GM12892 (cell line): ENCODE data around the gene NTN1.
"Not testable (repeated sequence)": the region's sequence is repeated elsewhere in the genome, so short reads cannot be mapped to it uniquely, and the experiment has no call there.

Source experiments
- DNase-seq: peaks from one replicate; pipeline ENCODE4 v3.0.0; 2011; ENCODE audit not compliant: insufficient read length
- FAIRE-seq: peaks from 2 replicates; lab custom pipeline; 2011; peaks lifted over from hg19 to GRCh38; lab: Jason Lieb, UNC
- POLR2A ChIP-seq: IDR thresholded peaks from 2 replicates; pipeline ENCODE4 v1.6.1; 2011; ENCODE audit warnings: low read depth, low read length, control low read depth
- POLR2AphosphoS5 ChIP-seq: IDR thresholded peaks from 2 replicates; pipeline ENCODE4 v1.6.1; 2011; ENCODE audit warnings: low read depth, low read length, control low read depth
- TAF1 ChIP-seq: IDR thresholded peaks from 2 replicates; pipeline ENCODE4 v1.6.1; 2011; ENCODE audit warnings: low read depth, mild to moderate bottlenecking, control low read depth, low read length, borderline replicate concordance

Gene NTN1

DNA sequence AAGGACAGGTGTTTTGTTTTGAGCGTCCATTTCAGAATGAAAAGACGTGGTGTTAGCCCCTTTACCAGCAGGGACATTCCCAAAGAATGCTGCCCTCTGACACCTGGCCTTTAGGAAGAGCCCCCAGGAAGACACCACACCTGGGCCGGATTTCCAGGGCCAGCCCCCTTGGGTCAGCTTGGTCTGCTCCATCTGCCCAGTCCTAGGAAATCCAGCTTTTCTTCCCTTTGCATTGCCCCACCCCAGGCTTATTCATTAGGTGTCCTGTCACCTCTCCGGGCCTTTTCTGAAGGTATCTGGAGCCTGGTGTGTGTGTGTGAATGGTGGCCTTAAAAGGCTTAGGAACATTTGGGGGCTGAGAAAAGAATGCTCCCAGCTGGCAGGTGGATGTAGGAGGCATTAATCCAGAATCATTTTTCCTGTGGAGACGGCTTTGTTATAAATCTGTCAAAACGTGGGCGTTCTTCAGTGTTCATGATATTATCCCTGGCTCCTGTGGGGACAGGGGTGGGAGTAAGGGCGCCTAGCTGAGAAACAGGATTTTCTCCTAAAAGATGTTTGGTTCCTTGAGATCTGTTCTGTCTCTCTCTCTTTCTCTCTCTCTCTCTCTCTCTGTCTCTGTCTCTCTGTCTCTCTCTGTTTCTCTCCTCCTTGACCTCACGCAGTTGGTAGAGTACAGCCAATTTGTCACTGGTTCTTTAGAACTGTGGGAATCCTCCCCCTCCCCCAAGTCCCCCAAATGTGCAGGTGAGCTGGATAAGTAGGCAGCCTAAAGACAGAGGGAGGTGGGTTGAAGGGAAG lies 84.0 kb downstream of the NTN1 start:
- DNase-seq (no peak), FAIRE-seq (no peak)
- TF ChIP-seq POLR2AphosphoS5 (no peak), TAF1 (no peak), POLR2A (no peak)

DNA sequence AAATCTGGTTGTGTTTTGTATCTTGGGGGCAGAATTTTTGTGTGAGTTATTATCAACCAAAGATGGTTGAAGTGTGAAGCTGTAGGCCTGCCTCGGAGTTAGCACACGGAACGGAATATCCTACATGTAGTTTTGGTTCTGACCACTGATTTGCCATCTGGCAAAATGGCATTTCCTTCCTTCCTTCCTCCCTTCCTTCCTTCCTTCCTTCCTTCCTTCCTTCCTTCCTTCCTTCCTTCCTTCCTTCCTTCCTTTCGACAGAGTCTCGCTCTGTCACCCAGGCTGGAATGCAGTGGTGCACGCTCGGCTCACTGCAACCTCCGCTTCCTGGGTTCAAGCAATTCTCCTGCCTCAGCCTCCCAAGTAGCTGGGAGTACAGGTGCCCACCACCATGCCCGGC lies 85.0 kb downstream of the NTN1 start:
- FAIRE-seq, DNase-seq: not testable (repeated sequence)

DNA sequence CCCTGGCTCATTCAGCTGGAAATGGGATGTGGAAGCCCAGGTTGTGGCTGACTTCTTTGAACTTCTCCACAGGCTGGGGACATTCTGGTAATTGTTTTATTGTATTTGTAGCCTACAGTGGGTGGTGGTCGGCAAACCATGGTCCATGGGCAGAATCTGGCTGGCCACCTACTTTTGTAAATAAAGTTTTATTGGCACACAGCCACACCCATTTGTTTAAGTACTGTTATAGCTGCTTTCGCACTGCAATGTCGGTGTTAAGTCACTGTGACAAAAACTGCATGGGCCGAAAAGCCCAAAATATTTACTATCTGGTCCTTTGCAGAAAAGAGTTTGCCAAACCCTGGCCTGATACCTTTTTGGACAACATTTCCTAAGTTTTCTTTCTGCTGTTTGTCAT lies 86.2 kb downstream of the NTN1 start:
- no peak for FAIRE-seq
- no peak for TF ChIP-seq POLR2AphosphoS5
- TF ChIP-seq TAF1 = no peak
- TF ChIP-seq POLR2A = no peak
- no peak for DNase-seq

DNA sequence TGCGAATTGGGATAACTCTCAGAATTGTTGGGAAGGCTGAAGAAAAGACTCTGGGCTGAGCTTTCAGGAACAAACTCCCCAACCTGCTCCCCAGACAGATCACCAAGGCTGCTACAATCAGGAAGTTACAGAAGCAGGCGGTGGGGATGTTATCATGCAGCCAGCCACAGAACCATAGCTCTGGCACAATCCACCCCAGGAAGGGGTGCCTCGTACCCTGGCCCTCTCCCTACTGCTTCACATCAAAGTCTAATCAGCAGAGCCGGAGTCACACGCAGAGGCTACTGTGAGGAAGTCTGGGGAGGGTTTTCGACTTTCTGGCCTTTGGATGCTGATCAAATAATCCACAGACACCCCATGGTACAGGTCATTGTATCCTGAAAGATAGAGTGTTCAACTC lies 86.8 kb downstream of the NTN1 start:
- FAIRE-seq (no peak), DNase-seq (no peak)
- no peak for TF ChIP-seq POLR2A
- no peak for TF ChIP-seq POLR2AphosphoS5
- TF ChIP-seq TAF1 = no peak

DNA sequence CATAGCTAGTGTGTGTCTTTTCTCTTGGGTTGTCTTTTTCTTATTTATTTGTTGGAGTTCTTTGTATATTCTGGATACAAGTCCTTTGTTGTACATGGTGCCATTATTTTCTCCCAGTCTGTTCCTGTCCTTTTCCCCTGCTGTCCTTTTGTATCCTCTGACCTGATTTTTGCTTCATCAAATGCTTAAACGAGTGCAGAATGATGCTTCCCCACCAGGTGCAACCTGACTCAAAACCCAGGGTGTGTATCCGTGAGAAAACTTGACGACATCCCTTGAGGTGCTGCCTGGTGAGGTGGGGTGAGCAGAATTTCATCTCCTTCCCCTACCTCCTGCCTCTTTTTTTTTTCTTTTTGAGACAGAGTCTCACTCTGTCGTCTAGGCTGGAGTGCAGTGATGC lies 88.6 kb downstream of the NTN1 start:
- DNase-seq (no peak), FAIRE-seq (no peak)
- no peak for TF ChIP-seq POLR2AphosphoS5
- TF ChIP-seq TAF1 = no peak
- TF ChIP-seq POLR2A = no peak

DNA sequence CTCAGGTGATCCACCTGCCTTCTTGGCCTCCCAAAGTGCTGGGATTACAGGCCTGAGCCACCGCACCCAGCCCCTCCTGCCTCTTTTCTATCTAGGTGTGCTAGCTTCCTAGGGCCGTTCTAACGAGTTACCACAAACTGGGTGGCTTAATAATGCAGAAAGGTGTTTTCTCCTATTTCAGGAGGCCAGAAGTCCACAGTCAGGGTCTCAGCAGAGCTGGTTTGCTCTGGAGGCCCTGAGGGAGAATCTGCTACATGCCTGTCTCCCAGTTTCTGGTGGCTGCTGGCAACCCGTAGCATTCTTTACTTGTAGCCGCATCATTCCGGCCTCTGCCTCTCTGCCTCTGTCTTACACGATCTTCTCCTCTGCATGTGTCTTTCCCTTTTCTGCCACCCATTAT lies 89.2 kb downstream of the NTN1 start:
- no peak for DNase-seq

DNA sequence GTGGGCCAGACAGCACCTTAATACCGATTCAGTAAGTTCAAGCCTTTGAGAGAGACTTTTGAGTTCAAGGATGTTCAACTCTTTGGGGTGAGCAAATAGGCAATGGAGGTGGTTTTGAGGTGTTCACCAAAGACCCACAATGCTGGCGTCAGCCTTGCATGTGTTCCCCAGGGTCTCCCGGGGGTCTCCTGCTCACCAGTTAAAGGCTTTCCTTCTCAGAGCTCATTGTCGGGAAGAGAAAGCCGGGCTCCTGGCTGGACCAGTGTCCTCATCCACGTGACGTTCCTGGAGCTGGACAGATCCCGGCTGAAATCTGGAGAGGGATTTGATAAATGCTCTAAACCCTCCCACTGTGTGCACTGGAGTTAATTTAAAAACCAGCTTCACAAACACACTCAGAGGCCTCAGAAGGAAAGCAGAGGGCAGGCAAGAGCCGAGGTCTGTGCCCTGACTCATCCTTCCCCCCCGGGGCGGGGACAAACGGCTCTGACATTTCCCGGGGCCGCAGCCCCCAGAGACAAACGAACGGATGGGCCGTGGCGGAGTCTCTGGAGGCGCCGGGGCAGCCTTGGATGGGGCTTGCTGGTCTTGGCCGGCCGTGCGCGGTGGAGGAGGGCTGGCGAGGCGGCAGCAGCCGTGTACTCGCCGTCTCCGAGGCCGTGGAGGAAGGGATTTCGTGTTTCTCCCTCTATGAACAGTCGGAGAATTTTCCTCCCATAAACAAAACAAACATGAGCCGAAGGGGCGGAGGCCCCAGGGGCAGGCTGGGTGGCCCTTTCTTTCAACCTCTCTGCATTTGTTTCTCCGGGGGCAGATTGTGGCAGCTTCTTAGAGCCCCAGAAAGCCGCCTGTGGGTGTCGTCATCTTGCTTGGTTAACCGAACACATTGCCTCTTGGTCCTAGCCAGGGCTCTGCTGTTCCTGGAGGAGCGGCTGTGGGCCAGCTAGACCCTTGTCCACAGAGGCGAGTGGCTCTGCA lies 94.2 kb downstream of the NTN1 start:
- TF ChIP-seq TAF1 (no peak), POLR2A (no peak), POLR2AphosphoS5 (no peak)
- FAIRE-seq (no peak), DNase-seq (no peak)

More for the DNA sequence above, 89.2 kb downstream of the NTN1 start:
- no peak for TF ChIP-seq POLR2A
- no peak for TF ChIP-seq TAF1
- FAIRE-seq = no peak

DNA sequence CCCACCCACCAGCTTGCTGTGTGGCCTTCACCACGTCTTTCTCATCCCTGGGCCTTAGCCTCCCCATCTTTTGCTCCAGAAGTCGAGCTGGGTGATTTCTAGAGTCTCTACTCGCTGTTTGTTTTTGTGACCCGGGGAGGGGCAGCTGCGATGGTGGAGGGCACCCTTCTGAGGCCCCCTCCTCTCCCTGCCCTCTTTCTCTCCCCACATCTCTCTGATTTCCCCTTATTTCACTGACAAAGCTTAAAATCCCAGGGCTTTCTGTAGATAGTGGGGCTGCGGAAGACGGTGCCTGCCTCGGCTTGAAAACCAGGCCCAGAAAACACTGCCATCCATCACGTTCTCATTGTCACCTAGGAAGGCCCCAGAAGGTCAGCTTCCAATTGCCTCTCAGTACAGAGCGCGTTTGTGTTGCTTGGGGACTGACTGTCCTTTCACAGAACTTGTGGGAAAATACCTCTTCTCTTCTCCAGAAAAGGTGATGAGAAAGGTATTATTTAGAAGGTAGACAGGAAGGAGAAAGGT lies 95.1 kb downstream of the NTN1 start:
- DNase-seq (no peak), FAIRE-seq (no peak)
- TF ChIP-seq TAF1 (no peak), POLR2AphosphoS5 (no peak), POLR2A (no peak)

DNA sequence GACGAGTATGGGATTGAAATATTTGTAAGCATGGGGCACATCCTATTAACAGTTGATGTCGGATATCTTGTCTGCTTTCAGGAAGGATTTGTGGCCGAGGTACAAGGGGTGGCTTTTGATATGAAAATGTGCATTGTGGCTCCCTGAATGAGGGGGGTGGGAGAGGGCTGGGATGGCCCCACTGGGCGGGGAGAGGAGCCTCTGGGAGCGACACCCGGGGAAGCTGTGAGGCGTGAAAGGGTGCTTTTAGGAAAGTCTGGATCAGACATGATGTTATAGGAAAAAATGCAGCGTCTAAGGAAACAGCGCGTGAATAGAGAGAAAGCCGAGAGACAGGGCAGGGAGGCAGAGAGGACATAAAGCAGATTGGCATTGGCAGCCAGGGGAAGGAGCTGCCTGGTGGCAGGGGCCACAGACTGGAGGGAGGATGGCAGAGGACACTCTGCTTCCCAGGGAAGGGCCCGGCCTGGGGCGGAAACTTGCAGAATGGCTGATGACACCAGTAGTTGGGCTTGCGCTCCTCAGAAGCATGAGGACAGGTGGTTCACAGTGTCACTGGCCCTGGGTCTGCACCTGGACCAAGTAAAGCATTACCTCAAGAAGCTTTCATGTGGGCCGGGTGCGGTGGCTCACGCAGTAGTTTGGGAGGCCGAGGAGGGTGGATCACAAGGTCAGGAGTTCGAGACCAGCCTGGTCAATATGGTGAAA lies 95.7 kb downstream of the NTN1 start:
- FAIRE-seq (no peak), DNase-seq (no peak)
- no peak for TF ChIP-seq TAF1
- TF ChIP-seq POLR2AphosphoS5 = no peak
- TF ChIP-seq POLR2A = no peak

DNA sequence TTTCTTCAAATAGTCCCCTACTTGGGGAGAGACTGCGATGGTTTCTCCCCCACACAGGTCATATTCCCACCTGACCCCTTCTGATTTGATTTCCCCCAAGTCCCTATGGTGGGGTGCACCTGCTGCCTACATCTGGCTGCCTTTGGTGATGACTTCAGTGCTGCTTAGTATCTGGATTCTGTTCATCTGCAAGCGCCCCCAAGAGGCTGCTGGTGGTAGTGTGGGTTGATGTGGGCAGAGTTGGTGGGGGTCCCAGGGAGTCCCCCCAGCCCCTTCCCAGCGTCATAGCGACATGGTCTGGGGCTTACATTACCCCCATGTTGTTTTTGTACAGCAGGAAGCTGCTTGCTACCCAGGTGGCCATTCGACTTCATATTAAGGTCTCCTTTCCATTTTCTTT lies 99.2 kb downstream of the NTN1 start:
- no peak for DNase-seq
- no peak for FAIRE-seq
- no peak for TF ChIP-seq POLR2A
- TF ChIP-seq TAF1 = no peak
- TF ChIP-seq POLR2AphosphoS5 = no peak
